Smooth muscle cell of the brain vasculature (primary cell): ENCODE results near the gene MPHOSPH9.
"Not testable (repeated sequence)": the region's sequence is repeated elsewhere in the genome, so short reads cannot be mapped to it uniquely, and the experiment has no call there.

Source experiments
- DNase-seq: peaks from one replicate; pipeline ENCODE4 v3.0.0-alpha.2; 2012; ENCODE audit warnings: low read depth, low spot score

The MPHOSPH9 gene

GRCh38 chr12:123225443-123225842 lies 7.5 kb downstream of the MPHOSPH9 start:
- no peak for DNase-seq

DNA sequence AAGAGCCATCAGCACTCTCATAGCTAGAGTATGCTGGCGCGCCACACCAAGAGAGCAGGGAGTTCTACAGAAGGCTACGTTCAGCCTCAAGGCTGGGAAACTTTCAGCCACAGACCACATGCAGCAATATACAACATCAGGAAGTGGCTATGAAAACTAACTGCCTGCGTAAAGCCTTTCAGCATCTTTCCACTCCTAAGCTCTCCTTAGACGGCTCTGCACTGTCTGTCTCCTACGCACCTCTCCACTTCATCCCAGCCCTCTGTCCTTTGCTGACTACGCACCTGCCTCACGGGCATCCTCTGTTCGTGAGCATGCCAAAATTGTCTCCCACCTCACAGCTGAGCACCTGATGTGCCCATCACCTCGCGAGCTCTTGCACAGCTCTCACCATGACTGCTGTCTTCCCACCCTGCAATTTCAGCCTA lies 9.7 kb downstream of the MPHOSPH9 start:
- no peak for DNase-seq

DNA sequence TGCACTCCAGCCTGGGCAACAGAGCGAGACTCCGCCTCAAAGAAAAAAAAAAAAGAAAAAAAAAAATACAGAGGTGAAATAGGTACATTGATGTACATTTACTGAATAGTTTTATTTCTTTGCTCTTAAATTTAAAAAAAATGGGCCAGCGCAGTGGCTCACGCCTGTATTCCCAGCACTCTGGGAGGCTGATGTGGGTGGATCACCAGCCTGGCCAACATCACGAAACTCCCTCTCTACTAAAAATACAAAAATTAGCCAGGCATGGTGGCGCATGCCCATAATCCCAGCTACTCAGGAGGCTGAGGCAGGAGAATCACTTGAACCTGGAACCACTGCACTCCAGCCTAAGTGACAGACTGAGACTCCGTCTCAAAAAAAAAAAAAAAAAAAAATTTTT lies 25.1 kb downstream of the MPHOSPH9 start:
- not testable (repeated sequence) for DNase-seq

DNA sequence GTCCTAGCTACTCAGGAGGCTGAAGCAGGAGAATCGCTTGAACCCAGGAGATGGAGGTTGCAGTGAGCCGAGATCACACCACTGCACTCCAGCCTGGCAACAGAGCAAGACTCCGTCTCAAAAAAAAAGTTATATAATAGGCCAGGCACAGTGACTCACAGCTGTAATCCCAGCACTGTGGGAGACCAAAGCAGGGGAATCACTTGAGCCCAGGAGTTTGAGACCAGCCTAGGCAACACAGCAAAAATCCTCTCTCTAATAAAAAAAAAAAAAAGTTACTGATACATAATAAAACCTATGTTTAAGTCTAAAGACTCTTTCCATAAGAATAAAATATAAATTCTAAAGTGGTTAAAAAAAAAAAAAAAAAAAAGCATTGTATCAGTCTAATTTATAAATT lies 26.1 kb downstream of the MPHOSPH9 start:
- peak; percentile 3 for DNase-seq

- no peak for DNase-seq
Measured at GRCh38 chr12:123200414-123200813, 32.5 kb downstream of the MPHOSPH9 start.

- no peak for DNase-seq
Measured at GRCh38 chr12:123199936-123200335, 33.0 kb downstream of the MPHOSPH9 start.

GRCh38 chr12:123187637-123188036 lies 45.3 kb downstream of the MPHOSPH9 start:
- no peak for DNase-seq

GRCh38 chr12:123180171-123180570 lies 52.8 kb downstream of the MPHOSPH9 start:
- DNase-seq: no peak

DNA sequence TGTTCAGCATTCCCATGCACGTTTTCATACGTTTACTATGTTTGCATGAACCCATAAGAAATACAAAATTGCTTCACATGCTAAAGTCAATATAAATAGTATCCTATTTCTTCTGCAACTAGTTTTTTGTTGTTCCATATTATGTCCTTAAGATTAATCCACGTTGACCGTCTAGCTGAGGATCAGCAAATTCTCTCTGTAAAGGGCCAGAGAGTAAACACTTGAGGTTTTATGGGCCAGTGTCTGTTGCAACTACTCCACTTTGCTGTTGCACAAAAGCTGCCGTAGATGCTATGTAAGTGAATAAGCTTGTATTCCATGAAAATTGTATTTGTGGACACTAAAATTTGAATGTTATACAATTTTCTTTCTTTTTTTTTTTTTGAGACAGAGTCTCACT lies 61.0 kb downstream of the MPHOSPH9 start:
- no peak for DNase-seq

DNA sequence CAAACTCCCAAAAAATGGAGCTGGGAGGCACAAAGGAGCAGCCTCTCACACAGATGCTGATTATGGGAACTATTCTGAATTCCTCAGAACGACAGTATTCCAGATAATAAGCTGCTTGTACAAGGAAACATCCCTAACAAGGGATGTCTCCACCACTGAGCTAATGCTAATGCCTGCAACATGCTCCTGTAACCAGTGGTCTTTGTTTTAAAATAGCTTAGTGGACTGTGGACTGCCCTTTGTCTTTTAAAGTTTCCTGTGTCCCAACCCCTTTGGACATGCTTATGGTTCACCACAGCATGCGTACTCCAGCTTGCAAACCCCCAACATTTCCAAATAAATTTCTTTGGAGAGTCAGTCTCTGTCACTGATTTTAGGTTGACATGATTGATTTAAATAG lies 65.6 kb downstream of the MPHOSPH9 start:
- DNase-seq: no peak

DNA sequence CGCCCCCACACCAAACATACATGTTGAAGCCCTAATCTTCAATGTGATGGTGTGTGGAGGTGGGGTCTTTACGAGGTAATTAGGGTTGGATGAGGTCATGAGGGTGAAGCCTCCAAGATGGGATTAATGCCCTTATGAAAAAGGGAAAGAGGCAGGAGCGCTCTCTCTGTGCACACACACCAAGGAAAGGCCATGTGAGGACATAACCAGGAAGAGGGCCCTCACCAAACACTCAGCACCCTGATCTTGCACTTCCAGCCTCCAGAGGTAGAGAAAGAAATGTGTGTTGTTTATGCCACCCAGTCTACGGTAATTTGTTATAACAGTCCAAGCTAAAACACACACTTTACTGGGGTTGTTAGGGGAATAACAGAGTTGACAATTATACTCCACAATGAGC lies 67.4 kb downstream of the MPHOSPH9 start:
- DNase-seq: no peak

DNA sequence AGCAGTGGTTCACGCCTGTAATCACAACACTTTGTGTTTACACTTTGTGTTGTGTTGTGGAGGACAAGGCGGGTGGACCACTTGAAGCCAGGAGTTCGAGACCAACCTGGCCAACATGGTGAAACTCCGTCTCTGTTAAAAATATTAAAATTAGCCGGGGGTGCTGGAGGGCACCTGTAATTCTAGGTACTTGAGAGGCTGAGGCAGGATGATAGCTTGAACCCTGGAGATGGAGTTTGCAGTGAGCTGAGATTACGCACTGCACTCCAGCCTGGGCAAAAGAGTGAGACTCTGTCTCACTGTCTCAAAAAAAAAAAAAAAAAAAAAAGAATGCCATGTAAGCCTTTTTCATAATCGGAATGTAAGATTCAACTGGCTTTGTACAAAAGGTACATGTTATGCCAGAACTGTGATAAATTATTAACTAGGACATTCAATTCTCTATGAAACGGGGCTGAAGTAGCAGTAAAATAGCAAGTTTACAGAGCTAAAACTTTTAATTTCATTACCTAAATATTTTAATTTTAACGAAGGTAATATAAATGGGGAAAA lies 68.2 kb downstream of the MPHOSPH9 start:
- no peak for DNase-seq

- DNase-seq: no peak
Measured at GRCh38 chr12:123164222-123164621, 68.7 kb downstream of the MPHOSPH9 start.

DNA sequence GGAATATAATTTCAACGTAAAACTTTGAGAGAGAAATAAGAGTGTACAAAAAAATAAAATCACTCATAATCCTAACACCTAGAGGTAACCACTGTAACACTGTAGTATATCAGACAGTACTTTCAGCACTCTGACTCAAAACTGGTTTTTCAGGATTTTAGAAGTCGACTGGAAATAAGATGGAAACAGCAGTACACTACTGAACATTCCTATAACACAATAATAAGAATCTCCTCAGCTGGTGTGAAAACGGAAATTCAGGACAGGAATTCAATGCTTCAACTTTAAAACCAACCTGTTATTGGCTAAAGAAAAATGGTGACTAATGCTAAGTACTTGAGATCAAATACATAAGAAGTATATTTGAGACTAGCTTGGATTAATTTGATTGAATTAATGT lies 69.7 kb downstream of the MPHOSPH9 start:
- DNase-seq: no peak

- DNase-seq: no peak
Measured at GRCh38 chr12:123160801-123161487, 72.0 kb downstream of the MPHOSPH9 start.

DNA sequence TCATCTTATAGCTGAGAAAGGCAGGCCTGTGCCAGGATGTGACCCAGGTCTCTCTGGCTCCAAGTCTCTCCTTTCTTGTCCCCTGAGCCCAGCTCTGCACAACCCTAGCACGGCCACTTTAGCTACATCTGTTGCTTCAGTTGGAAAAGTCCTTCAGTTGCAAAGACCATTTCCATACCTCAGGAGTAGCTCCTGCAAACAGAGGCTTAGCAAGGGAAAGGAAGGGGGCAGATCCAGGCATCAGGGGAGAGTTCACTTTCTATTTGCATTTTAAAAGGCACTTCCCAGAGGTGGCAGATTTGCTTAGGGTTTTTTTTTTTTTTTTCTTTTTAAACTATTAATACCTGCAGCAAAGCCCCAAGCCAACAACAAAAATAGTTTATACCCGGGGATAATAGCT lies 79.0 kb downstream of the MPHOSPH9 start:
- DNase-seq: no peak

- DNase-seq: no peak
Measured at GRCh38 chr12:123152833-123153232, 80.1 kb downstream of the MPHOSPH9 start.

- no peak for DNase-seq
Measured at GRCh38 chr12:123151457-123152454, 81.2 kb downstream of the MPHOSPH9 start.

DNA sequence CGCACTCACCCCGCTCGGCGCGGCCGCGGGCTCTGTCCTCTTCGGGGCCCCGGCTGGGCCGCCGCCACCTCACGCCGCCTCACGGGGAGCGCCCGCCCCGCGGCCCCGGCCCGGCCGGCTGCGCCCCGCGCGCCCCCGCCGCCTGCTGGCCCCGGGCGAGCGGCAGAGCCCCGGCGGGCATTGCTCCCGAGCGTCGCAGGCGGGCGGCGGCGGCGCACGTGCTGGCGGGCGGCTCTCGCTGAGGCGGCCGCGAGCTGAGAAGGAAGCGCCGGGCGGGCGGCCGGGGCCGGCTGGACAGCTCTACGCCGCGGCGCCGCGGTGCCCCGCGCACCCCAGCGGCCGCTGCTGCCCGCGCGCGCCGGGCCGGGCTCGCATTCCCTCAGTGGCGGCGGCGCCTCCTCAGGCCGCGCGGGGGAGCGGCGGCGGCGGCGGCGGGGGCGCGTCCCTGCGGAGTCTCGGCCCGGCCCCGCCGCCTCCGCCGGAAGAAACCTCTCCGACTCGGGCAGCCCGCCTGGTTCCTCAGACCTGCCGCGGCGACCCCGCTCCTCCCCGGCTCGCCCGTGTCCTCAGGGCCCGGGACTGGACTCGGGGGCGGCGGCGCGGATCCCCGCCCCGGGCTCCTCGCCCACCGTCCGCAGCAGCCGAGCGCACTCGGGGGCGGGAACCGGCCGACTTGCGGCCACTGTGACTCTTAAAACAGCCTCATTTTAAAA lies 82.0 kb downstream of the MPHOSPH9 start, which contains the start of gene PITPNM2:
Gene PITPNM2 (minus strand): TSS at position 347 of the 713 bp plus-strand sequence. CDS start 116,500 bp downstream, outside the sequence.
- no peak for DNase-seq

DNA sequence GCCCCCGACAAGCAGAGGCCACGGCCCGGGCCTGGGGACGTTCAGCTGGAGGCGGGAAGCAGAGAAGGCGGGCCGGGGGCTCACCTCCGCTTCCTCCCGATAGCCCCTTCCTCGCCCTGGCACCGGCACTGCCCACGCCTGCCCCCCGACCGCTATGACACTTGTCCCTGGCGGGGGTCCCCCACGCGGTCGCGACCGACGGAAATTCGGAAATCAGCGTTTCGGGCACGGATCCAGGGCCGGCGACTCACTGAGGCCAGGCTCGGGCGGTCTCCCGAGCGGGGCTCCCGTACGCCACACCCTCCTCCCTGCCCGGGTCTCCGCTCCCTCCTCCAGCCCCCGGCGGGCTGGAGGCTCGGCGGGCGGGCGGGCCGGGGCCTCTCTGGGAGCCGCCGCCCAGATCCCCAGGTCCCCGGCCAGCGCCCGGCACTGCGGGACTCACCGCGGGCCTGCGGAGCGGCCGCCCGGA lies 82.6 kb downstream of the MPHOSPH9 start:
- DNase-seq: no peak

GRCh38 chr12:123149501-123150274 lies 83.3 kb downstream of the MPHOSPH9 start:
- no peak for DNase-seq
